Measurements from ENCODE around the gene MSANTD1. TPM values are rescaled to one million over a fixed set of nuclear protein-coding genes. Genes with fewer than 3 reads are reported as not detected.

MSANTD1 gene
- total RNA-seq, 2 donors from 2014 or later = 0.40 to 1.3 TPM

- Histone ChIP-seq H3K4me3 (no peak overlapping the region), H3K9ac (ENCODE audit: low read depth in 2 of 2, low read length in 2 of 2) (no peak overlapping the region), H3K9me3 (no peaks in the 10 kb centered on the region), H3K36me3 (peaks cover 10% of the 10 kb centered on the region), H3K4me1 (no peaks in the 10 kb centered on the region), H3K27ac (no peak overlapping the region), H3K27me3 (no peaks in the 10 kb centered on the region)
- no peak for TF ChIP-seq CTCF (IDR thresholded peaks at IDR 0.05)
- DNase-seq = no peak
- intact Hi-C loops (cut with DNase I) = no loop called here
Observed at GRCh38 chr4:3208826-3209225, 40.1 kb upstream of the MSANTD1 start.

GRCh38 chr4:3209551-3210325 lies 39.2 kb upstream of the MSANTD1 start:
- Histone ChIP-seq H3K27ac (no peak overlapping the region), H3K9me3 (no peaks in the 10 kb centered on the region), H3K4me3 (no peak overlapping the region), H3K27me3 (no peaks in the 10 kb centered on the region), H3K36me3 (peaks cover 10% of the 10 kb centered on the region), H3K9ac (ENCODE audit: low read depth in 2 of 2, low read length in 2 of 2) (no peak overlapping the region), H3K4me1 (no peaks in the 10 kb centered on the region)
- no peak for DNase-seq
- TF ChIP-seq CTCF (IDR thresholded peaks at IDR 0.05) = no peak
- intact Hi-C loops (cut with DNase I) = no loop called here

GRCh38 chr4:3210467-3210866 lies 38.5 kb upstream of the MSANTD1 start:
- H3K4me3 ChIP-seq = no peak overlapping the region
- H3K9me3 ChIP-seq = no peaks in the 10 kb centered on the region
- no peaks in the 10 kb centered on the region for H3K27me3 ChIP-seq
- no peak overlapping the region for H3K27ac ChIP-seq
- no peak overlapping the region for H3K9ac ChIP-seq (ENCODE audit: low read depth in 2 of 2, low read length in 2 of 2)
- TF ChIP-seq CTCF (IDR thresholded peaks at IDR 0.05) = no peak
- intact Hi-C loops (cut with DNase I) = no loop called here
- DNase-seq = no peak
- H3K4me1 ChIP-seq = no peaks in the 10 kb centered on the region
- H3K36me3 ChIP-seq = peaks cover 10% of the 10 kb centered on the region

GRCh38 chr4:3211866-3212265 lies 37.1 kb upstream of the MSANTD1 start:
- intact Hi-C loops (cut with DNase I) = no loop called here
- H3K27me3 ChIP-seq = no peaks in the 10 kb centered on the region
- no peak overlapping the region for H3K27ac ChIP-seq
- TF ChIP-seq CTCF (IDR thresholded peaks at IDR 0.05) = no peak
- no peaks in the 10 kb centered on the region for H3K9me3 ChIP-seq
- DNase-seq = no peak
- no peaks in the 10 kb centered on the region for H3K4me1 ChIP-seq
- no peak overlapping the region for H3K4me3 ChIP-seq
- H3K36me3 ChIP-seq = peaks cover 10% of the 10 kb centered on the region
- H3K9ac ChIP-seq (ENCODE audit: low read depth in 2 of 2, low read length in 2 of 2) = no peak overlapping the region

- intact Hi-C loops (cut with DNase I) = no loop called here
- no peak overlapping the region for H3K27ac ChIP-seq
- TF ChIP-seq CTCF (IDR thresholded peaks at IDR 0.05) = no peak
- DNase-seq = no peak
- H3K9me3 ChIP-seq = no peaks in the 10 kb centered on the region
- H3K9ac ChIP-seq (ENCODE audit: low read depth in 2 of 2, low read length in 2 of 2) = no peak overlapping the region
- H3K36me3 ChIP-seq = peaks cover 10% of the 10 kb centered on the region
- H3K4me1 ChIP-seq = no peaks in the 10 kb centered on the region
- H3K27me3 ChIP-seq = no peaks in the 10 kb centered on the region
- H3K4me3 ChIP-seq = no peak overlapping the region
Observed at GRCh38 chr4:3212391-3213105, 36.4 kb upstream of the MSANTD1 start.

All from colonic mucosa (tissue), 4 donors.